Keratinocyte (primary cell): Measurements from ENCODE around the gene CMTM7. TPM values are rescaled to one million over a fixed set of nuclear protein-coding genes. Genes with fewer than 3 reads are reported as not detected.
A peak's percentile ranks its signal among the peaks of the same experiment; 100 is the strongest.
"Not testable (repeated sequence)": the region's sequence is repeated elsewhere in the genome, so short reads cannot be mapped to it uniquely, and the experiment has no call there.

Experiments
- DNase-seq: peaks from one replicate; pipeline ENCODE4 v3.0.0-alpha.2; 2011; ENCODE audit warnings: low read depth, missing footprints, low spot score
- FAIRE-seq: peaks from 2 replicates; lab custom pipeline; 2011; peaks lifted over from hg19 to GRCh38; lab: Jason Lieb, UNC
- H2AFZ ChIP-seq: 2 replicates; pipeline ENCODE4 v1.6.0; 2012; ENCODE audit warnings: low read length, control low read depth, inconsistent platforms; ENCODE audit not compliant: control insufficient read depth
- H3K27ac ChIP-seq: 2 replicates; pipeline ENCODE4 v1.5.1; 2011; ENCODE audit warnings: low read length; ENCODE audit not compliant: control insufficient read depth, insufficient read depth
- H3K27me3 ChIP-seq: 3 replicates; pipeline ENCODE4 v1.6.0; 2011; ENCODE audit warnings: low read length; ENCODE audit not compliant: control insufficient read depth, insufficient read depth; ENCODE audit errors: extremely low read depth
- H3K36me3 ChIP-seq, 2 experiments: 2 replicates in 1 of 2; 3 replicates in 1 of 2; pipeline ENCODE4 v1.5.1; 2011; ENCODE audit warnings: low read length in 2 of 2, mild to moderate bottlenecking in 1 of 2; ENCODE audit not compliant: control insufficient read depth in 2 of 2, insufficient read depth in 2 of 2; ENCODE audit errors: extremely low read depth in 1 of 2
- H3K4me1 ChIP-seq: 3 replicates; pipeline ENCODE4 v1.5.1; 2011; ENCODE audit warnings: low read length; ENCODE audit not compliant: control insufficient read depth, insufficient read depth; ENCODE audit errors: extremely low read depth
- H3K4me2 ChIP-seq: 3 replicates; pipeline ENCODE4 v1.6.0; 2011; ENCODE audit warnings: low read depth, low read length; ENCODE audit not compliant: control insufficient read depth, insufficient read depth; ENCODE audit errors: extremely low read depth
- H3K4me3 ChIP-seq, 3 experiments: fragments of 200-600 bp in 1 of 3; sonication (generic) in 1 of 3; 2 replicates in 2 of 3; 3 replicates in 1 of 3; pipeline ENCODE4 v1.5.1; 2011 to 2016; ENCODE audit warnings: low read length in 3 of 3, mild to moderate bottlenecking in 3 of 3, control low read depth in 2 of 3, inconsistent platforms in 1 of 3, low read depth in 1 of 3, mixed read lengths in 1 of 3, mixed run types in 1 of 3, moderate library complexity in 1 of 3; ENCODE audit not compliant: control insufficient read depth in 2 of 3, insufficient read depth in 2 of 3; ENCODE audit errors: extremely low read depth in 1 of 3
- H3K79me2 ChIP-seq: 2 replicates; pipeline ENCODE4 v1.6.0; 2012; ENCODE audit warnings: low read length; ENCODE audit not compliant: control insufficient read depth, insufficient read depth
- H3K9ac ChIP-seq: 3 replicates; pipeline ENCODE4 v1.6.0; 2011; ENCODE audit warnings: low read length; ENCODE audit not compliant: control insufficient read depth, insufficient read depth; ENCODE audit errors: extremely low read depth
- H3K9me1 ChIP-seq: 3 replicates; pipeline ENCODE4 v1.6.0; 2011; ENCODE audit warnings: low read length; ENCODE audit not compliant: control insufficient read depth, insufficient read depth; ENCODE audit errors: extremely low read depth
- H3K9me3 ChIP-seq: 2 replicates; pipeline ENCODE4 v1.5.1; 2012; ENCODE audit warnings: low read depth, low read length; ENCODE audit not compliant: control insufficient read depth
- H4K20me1 ChIP-seq: 3 replicates; pipeline ENCODE4 v1.6.0; 2011; ENCODE audit warnings: low read length; ENCODE audit not compliant: control insufficient read depth, insufficient read depth; ENCODE audit errors: extremely low read depth
- EZH2 ChIP-seq: IDR thresholded peaks from one replicate; pipeline ENCODE4 v1.6.1; 2012; ENCODE audit warnings: inconsistent platforms, mild to moderate bottlenecking, low read length, moderate library complexity
- dilution Hi-C: fragments of 300-500 bp; cut with MboI; formaldehyde crosslinking; loops from one replicate; pipeline ENCODE4 v1.7.0; 2020; ENCODE audit warnings: low sequenced_read_pairs; ENCODE audit not compliant: extremely low pct_ligation_motif_present
- polyA plus RNA-seq, 5 experiments: library from polyadenylated mRNA; depleted of rRNA in 3 of 5; stranded (reverse) in 3 of 5; stranded (forward) in 1 of 5; unstranded in 1 of 5; fragments of >200 nt; gene quantifications; 1 replicate in 1 of 5; 2 replicates in 3 of 5; 3 replicates in 1 of 5; pipeline versions ENCODE4 v1.2.1 to v1.2.3, GENCODE V29; 2011 to 2012; ENCODE audit warnings: missing spikeins in 2 of 5, low read depth in 1 of 5, low replicate concordance in 1 of 5
- TF ChIP-seq, protein P1 (sequence below), 3 experiments: IDR thresholded peaks in 1 of 3; conservative IDR thresholded peaks in 1 of 3; optimal IDR thresholded peaks in 1 of 3; 2 replicates in 2 of 3; 3 replicates in 1 of 3; pipeline versions ENCODE3 to v1.5.1; 2011; ENCODE audit warnings: low read length in 3 of 3, mild to moderate bottlenecking in 3 of 3, moderate library complexity in 2 of 3, control low read depth in 1 of 3, inconsistent platforms in 1 of 3; ENCODE audit not compliant: insufficient read depth in 2 of 3; ENCODE audit errors: extremely low read depth in 1 of 3

Gene CMTM7
- polyA plus RNA-seq, 1 donor (not counting 4 experiments of a cell fraction or from before 2014, with no cell fraction given): 47.2 TPM

DNA sequence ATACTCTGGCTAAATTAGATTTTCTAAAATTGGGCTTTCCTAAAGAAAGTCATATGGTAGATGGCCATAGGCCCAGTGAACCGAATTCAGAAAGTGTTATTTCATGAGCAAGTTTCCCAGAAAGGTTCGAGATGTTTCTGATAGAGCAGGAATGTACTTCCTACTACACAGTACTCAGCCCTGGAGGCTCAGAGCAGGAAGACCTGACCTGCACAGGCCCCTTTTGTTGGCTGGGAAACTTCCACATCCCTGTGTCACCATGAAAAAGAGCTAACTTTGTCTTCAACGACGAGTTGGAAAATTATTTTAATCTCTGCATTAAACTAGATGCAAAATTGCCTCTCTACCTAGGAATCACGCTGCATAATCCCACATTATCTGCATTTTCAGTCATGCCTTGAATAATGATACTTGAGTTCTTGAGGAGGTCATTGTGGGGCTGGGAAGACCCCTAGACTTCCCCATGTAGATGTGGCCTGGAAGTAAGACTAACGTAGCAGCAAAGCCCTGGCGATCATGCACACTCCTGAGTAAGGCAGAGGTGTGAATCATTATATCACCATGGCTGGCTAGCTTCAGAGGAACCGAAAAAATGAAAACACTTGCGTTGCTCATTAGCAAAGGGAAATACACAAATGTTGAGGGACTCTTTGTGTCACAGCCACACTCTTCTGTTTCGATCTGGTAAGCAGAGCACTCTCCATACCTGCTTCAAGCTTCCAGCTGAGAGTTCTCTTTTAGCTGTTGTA lies 47.1 kb downstream of the CMTM7 start:
- Histone ChIP-seq H3K9me3 (no peaks in the 10 kb centered on the region), H3K4me2 (peak overlapping the region; percentile 44), H3K9me1 (no peaks in the 10 kb centered on the region), H3K36me3 (peaks cover 0 to 4% of the 10 kb centered on the region in 2 experiments), H3K9ac (no peak overlapping the region), H2AFZ (no peak overlapping the region), H3K4me1 (peaks cover 46% of the 10 kb centered on the region), H3K27ac (peak overlapping the region; percentile 52), H3K4me3 (no peak overlapping the region), H3K27me3 (no peaks in the 10 kb centered on the region), H4K20me1 (no peaks in the 10 kb centered on the region), H3K79me2 (peaks cover 36% of the 10 kb centered on the region)
- no peak for DNase-seq
- dilution Hi-C loops: no loop called here
- TF ChIP-seq, protein P1, sequence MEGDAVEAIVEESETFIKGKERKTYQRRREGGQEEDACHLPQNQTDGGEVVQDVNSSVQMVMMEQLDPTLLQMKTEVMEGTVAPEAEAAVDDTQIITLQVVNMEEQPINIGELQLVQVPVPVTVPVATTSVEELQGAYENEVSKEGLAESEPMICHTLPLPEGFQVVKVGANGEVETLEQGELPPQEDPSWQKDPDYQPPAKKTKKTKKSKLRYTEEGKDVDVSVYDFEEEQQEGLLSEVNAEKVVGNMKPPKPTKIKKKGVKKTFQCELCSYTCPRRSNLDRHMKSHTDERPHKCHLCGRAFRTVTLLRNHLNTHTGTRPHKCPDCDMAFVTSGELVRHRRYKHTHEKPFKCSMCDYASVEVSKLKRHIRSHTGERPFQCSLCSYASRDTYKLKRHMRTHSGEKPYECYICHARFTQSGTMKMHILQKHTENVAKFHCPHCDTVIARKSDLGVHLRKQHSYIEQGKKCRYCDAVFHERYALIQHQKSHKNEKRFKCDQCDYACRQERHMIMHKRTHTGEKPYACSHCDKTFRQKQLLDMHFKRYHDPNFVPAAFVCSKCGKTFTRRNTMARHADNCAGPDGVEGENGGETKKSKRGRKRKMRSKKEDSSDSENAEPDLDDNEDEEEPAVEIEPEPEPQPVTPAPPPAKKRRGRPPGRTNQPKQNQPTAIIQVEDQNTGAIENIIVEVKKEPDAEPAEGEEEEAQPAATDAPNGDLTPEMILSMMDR (optimal IDR thresholded peaks at IDR 0.05 in 1 of 3, IDR thresholded peaks at IDR 0.05 in 1 of 3, conservative IDR thresholded peaks at IDR 0.05 in 1 of 3; ENCODE audit: extremely low read depth in 1 of 3, insufficient read depth in 2 of 3, low read length in 3 of 3): no peak
- no peak for TF ChIP-seq EZH2
- peak; percentile 60 for FAIRE-seq

DNA sequence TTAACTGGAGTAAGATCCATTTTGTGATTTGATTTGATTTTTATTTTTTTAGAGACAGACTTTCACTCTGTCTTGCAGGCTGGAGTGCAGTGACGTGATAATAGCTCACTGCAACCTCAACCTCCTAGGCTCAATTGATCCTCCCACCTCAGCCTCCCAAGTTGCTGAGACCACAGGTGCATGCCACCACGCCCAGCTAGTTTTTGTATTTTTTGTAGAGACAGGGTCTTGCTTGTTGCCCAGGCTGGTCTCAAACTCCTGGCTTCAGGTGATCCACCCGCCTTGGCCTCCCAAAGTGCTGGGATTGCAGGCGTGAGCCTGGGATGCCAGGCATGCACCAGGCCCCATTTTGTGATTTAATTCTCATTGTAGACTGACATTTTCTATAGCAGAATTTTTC lies 47.8 kb downstream of the CMTM7 start:
- H3K36me3 ChIP-seq, H3K9me1 ChIP-seq, H2AFZ ChIP-seq, H3K9me3 ChIP-seq, H4K20me1 ChIP-seq, H3K4me2 ChIP-seq, H3K4me3 ChIP-seq, DNase-seq, H3K9ac ChIP-seq, H3K27me3 ChIP-seq, dilution Hi-C loops, FAIRE-seq: not testable (repeated sequence)
- Histone ChIP-seq H3K79me2 (peaks cover 39% of the 10 kb centered on the region), H3K27ac (peak overlapping the region; percentile 10), H3K4me1 (peaks cover 51% of the 10 kb centered on the region)
